Bronchial epithelial cell (primary cell): ENCODE measurements around the gene P2RY2. TPM values are rescaled to one million over a fixed set of nuclear protein-coding genes. Genes with fewer than 3 reads are reported as not detected.

Experiments used
- DNase-seq: peaks from one replicate; pipeline ENCODE4 v3.0.0-alpha.2; 2010; ENCODE audit warnings: low read depth
- FAIRE-seq: peaks from 2 replicates; lab custom pipeline; 2011; peaks lifted over from hg19 to GRCh38; lab: Jason Lieb, UNC
- H3K27me3 ChIP-seq: 2 replicates; pipeline ENCODE4 v1.5.1; 2011; ENCODE audit warnings: low read length; ENCODE audit not compliant: control insufficient read depth, insufficient read depth
- H3K36me3 ChIP-seq: 2 replicates; pipeline ENCODE4 v1.5.1; 2011; ENCODE audit warnings: low read length; ENCODE audit not compliant: control insufficient read depth, insufficient read depth
- H3K4me3 ChIP-seq: 2 replicates; pipeline ENCODE4 v1.5.1; 2011; ENCODE audit warnings: mild to moderate bottlenecking, low read depth, low read length, control low read depth
- total RNA-seq: library from RNA; depleted of rRNA; stranded (reverse); fragments of >200 nt; gene quantifications from 2 replicates; pipeline ENCODE4 v1.2.1, GENCODE V29; 2014
- TF ChIP-seq, protein P1 (sequence below): IDR thresholded peaks from 2 replicates; pipeline ENCODE4 v1.5.1; 2011; ENCODE audit warnings: mild to moderate bottlenecking, moderate library complexity, low read length, control low read depth, inconsistent platforms; ENCODE audit not compliant: insufficient read depth, severe bottlenecking

The P2RY2 gene
- 9.0 and 13.7 TPM in 2 replicates for total RNA-seq

GRCh38 chr11:73218106-73218829 is at the start of gene P2RY2:
P2RY2 (plus strand) TSS chr11:73218281; CDS start chr11:73234160, 15,879 bp downstream.
- TF ChIP-seq, protein P1, sequence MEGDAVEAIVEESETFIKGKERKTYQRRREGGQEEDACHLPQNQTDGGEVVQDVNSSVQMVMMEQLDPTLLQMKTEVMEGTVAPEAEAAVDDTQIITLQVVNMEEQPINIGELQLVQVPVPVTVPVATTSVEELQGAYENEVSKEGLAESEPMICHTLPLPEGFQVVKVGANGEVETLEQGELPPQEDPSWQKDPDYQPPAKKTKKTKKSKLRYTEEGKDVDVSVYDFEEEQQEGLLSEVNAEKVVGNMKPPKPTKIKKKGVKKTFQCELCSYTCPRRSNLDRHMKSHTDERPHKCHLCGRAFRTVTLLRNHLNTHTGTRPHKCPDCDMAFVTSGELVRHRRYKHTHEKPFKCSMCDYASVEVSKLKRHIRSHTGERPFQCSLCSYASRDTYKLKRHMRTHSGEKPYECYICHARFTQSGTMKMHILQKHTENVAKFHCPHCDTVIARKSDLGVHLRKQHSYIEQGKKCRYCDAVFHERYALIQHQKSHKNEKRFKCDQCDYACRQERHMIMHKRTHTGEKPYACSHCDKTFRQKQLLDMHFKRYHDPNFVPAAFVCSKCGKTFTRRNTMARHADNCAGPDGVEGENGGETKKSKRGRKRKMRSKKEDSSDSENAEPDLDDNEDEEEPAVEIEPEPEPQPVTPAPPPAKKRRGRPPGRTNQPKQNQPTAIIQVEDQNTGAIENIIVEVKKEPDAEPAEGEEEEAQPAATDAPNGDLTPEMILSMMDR = peak; percentile 85
- no peak for FAIRE-seq
- DNase-seq = peak; percentile 40
- H3K36me3 ChIP-seq = peaks cover 7% of the 10 kb centered on the region
- peak within 1 kb of the TSS; percentile 91 for H3K4me3 ChIP-seq
- no peaks in the 10 kb centered on the region for H3K27me3 ChIP-seq

DNA sequence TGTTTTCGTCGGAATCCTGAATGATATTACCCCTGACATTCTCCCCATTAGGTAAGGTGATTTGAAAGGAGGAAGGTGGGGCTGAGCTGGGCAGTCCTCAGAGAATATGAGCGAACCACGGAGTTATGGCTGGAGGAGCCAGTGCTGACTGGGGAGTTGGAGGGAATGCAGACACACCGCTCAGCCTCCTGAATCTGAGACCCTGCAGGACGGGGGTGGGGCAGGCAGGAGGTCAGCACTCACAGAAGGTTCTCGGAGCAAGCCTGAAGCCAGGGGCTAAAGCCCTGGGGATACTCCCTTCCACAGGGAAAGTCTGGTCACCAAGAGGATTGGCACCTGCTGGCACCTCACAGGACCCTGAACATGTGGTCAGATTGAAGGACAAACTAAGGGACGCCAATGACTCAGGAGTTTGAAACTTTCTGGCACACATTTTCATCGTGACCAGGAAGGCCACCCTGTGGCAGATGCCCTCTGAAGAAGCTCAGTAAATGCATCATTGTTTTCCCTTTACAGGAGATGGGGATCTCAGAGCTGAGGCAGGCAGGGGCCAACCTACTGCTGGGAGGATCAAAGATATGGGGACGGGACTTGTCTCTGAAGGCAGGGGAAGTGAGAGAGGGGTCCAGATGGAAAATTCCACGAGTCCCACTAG is 49.0 kb upstream of the P2RY2 start:
- Histone ChIP-seq H3K27me3 (no peaks in the 10 kb centered on the region), H3K36me3 (no peaks in the 10 kb centered on the region), H3K4me3 (no peak overlapping the region)
- no peak for FAIRE-seq
- DNase-seq = no peak
- TF ChIP-seq, protein P1 = no peak

GRCh38 chr11:73170140-73170539 is 47.9 kb upstream of the P2RY2 start:
- H3K4me3 ChIP-seq = no peak overlapping the region
- TF ChIP-seq, protein P1 = no peak

GRCh38 chr11:73171436-73172161 is 46.5 kb upstream of the P2RY2 start:
- FAIRE-seq (no peak), DNase-seq (no peak)
- Histone ChIP-seq H3K36me3 (no peaks in the 10 kb centered on the region), H3K27me3 (no peaks in the 10 kb centered on the region), H3K4me3 (no peak overlapping the region)
- TF ChIP-seq, protein P1 = no peak

More at GRCh38 chr11:73170140-73170539, 47.9 kb upstream of the P2RY2 start:
- H3K27me3 ChIP-seq = no peaks in the 10 kb centered on the region
- no peaks in the 10 kb centered on the region for H3K36me3 ChIP-seq
- FAIRE-seq = no peak
- no peak for DNase-seq

GRCh38 chr11:73172992-73173656 is 45.0 kb upstream of the P2RY2 start:
- no peaks in the 10 kb centered on the region for H3K36me3 ChIP-seq
- no peak overlapping the region for H3K4me3 ChIP-seq
- TF ChIP-seq, protein P1 = no peak
- DNase-seq (no peak), FAIRE-seq (no peak)
- H3K27me3 ChIP-seq = no peaks in the 10 kb centered on the region
